BLaER1 treated with 17β-estradiol and CSF1 and Interleukin-3, amounts not matched to agents 10 nM and 100 nM (cell line): ENCODE data around the gene NKX6-2.

Source experiments
- H3K27ac ChIP-seq, 11 experiments: shearing (Covaris generic); formaldehyde crosslinking; 2 replicates each; pipeline ENCODE4 v1.8.1; 2022
- H3K27me3 ChIP-seq, 11 experiments: shearing (Covaris generic); formaldehyde crosslinking; 2 replicates each; pipeline ENCODE4 v1.8.1; 2022
- H3K36me3 ChIP-seq, 11 experiments: shearing (Covaris generic); formaldehyde crosslinking; 2 replicates each; pipeline ENCODE4 v1.8.1; 2022
- H3K4me1 ChIP-seq, 10 experiments: shearing (Covaris generic); formaldehyde crosslinking; 2 replicates each; pipeline ENCODE4 v1.8.1; 2022
- H3K4me2 ChIP-seq, 11 experiments: shearing (Covaris generic); formaldehyde crosslinking; 2 replicates each; pipeline ENCODE4 v1.8.1; 2022
- H3K4me3 ChIP-seq, 10 experiments: shearing (Covaris generic); formaldehyde crosslinking; 2 replicates each; pipeline ENCODE4 v1.8.1; 2022
- H3K9ac ChIP-seq, 11 experiments: shearing (Covaris generic); formaldehyde crosslinking; 2 replicates each; pipeline ENCODE4 v1.8.1; 2022
- H3K9me3 ChIP-seq, 11 experiments: shearing (Covaris generic); formaldehyde crosslinking; replicated peaks in 1 of 11; 2 replicates each; pipeline ENCODE4 v1.8.1; 2022
- H4K20me1 ChIP-seq, 11 experiments: shearing (Covaris generic); formaldehyde crosslinking; 2 replicates each; pipeline ENCODE4 v1.8.1; 2022
- Cebpa-rat ChIP-seq, 11 experiments: shearing (Covaris generic); IDR thresholded peaks; 2 replicates each; pipeline ENCODE4 v1.8.1; 2022

Gene NKX6-2

GRCh38 chr10:132785723-132786475, at the start of gene NKX6-2:
TSS of gene NKX6-2 (minus strand) at chr10:132786147. CDS start at chr10:132785948, 199 bp downstream.
- Histone ChIP-seq H3K4me1 (peaks cover 0 to 7% (median 2%) of the 10 kb centered on the region in 10 experiments; a peak in 8 of 20 replicates), H3K27me3 (peaks cover 26 to 46% (median 40%) of the 10 kb centered on the region in 11 experiments), H3K36me3 (peaks cover 18 to 42% (median 32%) of the 10 kb centered on the region in 11 experiments; a peak in 21 of 22 replicates), H3K9me3 (peaks cover 50 to 59% (median 54%) of the 10 kb centered on the region in 11 experiments), H3K4me3 (peak within 1 kb of the TSS in 3 of 10 experiments; percentile 9 to 35 (median 21); a peak in 3 of 20 replicates), H3K27ac (no peak within 1 kb of the TSS), H3K9ac (no peak within 1 kb of the TSS), H4K20me1 (peaks cover 0 to 24% (median 0%) of the 10 kb centered on the region in 11 experiments; a peak in 7 of 22 replicates), H3K4me2 (no peak within 1 kb of the TSS)
- no peak for TF ChIP-seq Cebpa-rat (IDR thresholded peaks at IDR 0.05)

- peaks cover 0 to 11% (median 0%) of the 10 kb centered on the region in 11 experiments; a peak in 5 of 22 replicates for H3K27me3 ChIP-seq
- H3K27ac ChIP-seq: no peak overlapping the region
- H3K9ac ChIP-seq: no peak overlapping the region
- H3K4me3 ChIP-seq: no peak overlapping the region
- no peak for TF ChIP-seq Cebpa-rat (IDR thresholded peaks at IDR 0.05)
- no peaks in the 10 kb centered on the region for H3K36me3 ChIP-seq
- H3K9me3 ChIP-seq: no peaks in the 10 kb centered on the region
- no peak overlapping the region for H3K4me2 ChIP-seq
- peaks cover 0 to 3% (median 0%) of the 10 kb centered on the region in 11 experiments; a peak in 2 of 22 replicates for H4K20me1 ChIP-seq
- peaks cover 0 to 49% (median 33%) of the 10 kb centered on the region in 10 experiments; a peak in 13 of 20 replicates for H3K4me1 ChIP-seq
These were observed 49.2 kb upstream of the NKX6-2 start for GRCh38 chr10:132834891-132835847.

GRCh38 chr10:132834311-132834761, 48.4 kb upstream of the NKX6-2 start:
- H3K9me3 ChIP-seq: no peaks in the 10 kb centered on the region
- peaks cover 0 to 3% (median 0%) of the 10 kb centered on the region in 11 experiments; a peak in 2 of 22 replicates for H4K20me1 ChIP-seq
- H3K27ac ChIP-seq: no peak overlapping the region
- TF ChIP-seq Cebpa-rat (IDR thresholded peaks at IDR 0.05): no peak
- peaks cover 0 to 41% (median 31%) of the 10 kb centered on the region in 10 experiments; a peak in 13 of 20 replicates for H3K4me1 ChIP-seq
- no peak overlapping the region for H3K4me2 ChIP-seq
- no peaks in the 10 kb centered on the region for H3K36me3 ChIP-seq
- H3K4me3 ChIP-seq: no peak overlapping the region
- peaks cover 0 to 11% (median 0%) of the 10 kb centered on the region in 11 experiments; a peak in 5 of 22 replicates for H3K27me3 ChIP-seq
- no peak overlapping the region for H3K9ac ChIP-seq

- H3K9me3 ChIP-seq: no peaks in the 10 kb centered on the region
- peaks cover 0 to 7% (median 0%) of the 10 kb centered on the region in 11 experiments; a peak in 5 of 22 replicates for H3K27me3 ChIP-seq
- H3K36me3 ChIP-seq: no peaks in the 10 kb centered on the region
- peaks cover 0 to 1% (median 0%) of the 10 kb centered on the region in 11 experiments; a peak in 2 of 22 replicates for H4K20me1 ChIP-seq
- no peak for TF ChIP-seq Cebpa-rat (IDR thresholded peaks at IDR 0.05)
- H3K4me1 ChIP-seq: peaks cover 0 to 33% (median 24%) of the 10 kb centered on the region in 10 experiments; a peak in 13 of 20 replicates
- H3K9ac ChIP-seq: no peak overlapping the region
- no peak overlapping the region for H3K27ac ChIP-seq
- H3K4me3 ChIP-seq: no peak overlapping the region
- no peak overlapping the region for H3K4me2 ChIP-seq
These were observed 47.6 kb upstream of the NKX6-2 start for GRCh38 chr10:132833421-132834111.

- Histone ChIP-seq H3K36me3 (no peaks in the 10 kb centered on the region), H3K9ac (no peak overlapping the region), H3K27ac (no peak overlapping the region), H3K4me2 (no peak overlapping the region), H3K27me3 (peaks cover 0 to 4% (median 0%) of the 10 kb centered on the region in 11 experiments; a peak in 1 of 22 replicates), H3K4me3 (no peak overlapping the region), H4K20me1 (no peaks in the 10 kb centered on the region; a peak in 2 of 22 replicates), H3K4me1 (peaks cover 0 to 22% (median 13%) of the 10 kb centered on the region in 10 experiments; a peak in 11 of 20 replicates), H3K9me3 (peaks cover 0 to 2% (median 0%) of the 10 kb centered on the region in 11 experiments; a peak in 6 of 22 replicates)
- TF ChIP-seq Cebpa-rat (IDR thresholded peaks at IDR 0.05): no peak
These were observed 46.4 kb upstream of the NKX6-2 start for GRCh38 chr10:132832186-132832969.

- Histone ChIP-seq H3K27ac (no peak overlapping the region), H3K4me3 (no peak overlapping the region), H3K9ac (no peak overlapping the region), H4K20me1 (no peaks in the 10 kb centered on the region), H3K4me1 (peaks cover 0 to 7% (median 0%) of the 10 kb centered on the region in 10 experiments; a peak in 2 of 20 replicates), H3K9me3 (peaks cover 22 to 31% (median 27%) of the 10 kb centered on the region in 11 experiments), H3K4me2 (no peak overlapping the region), H3K36me3 (no peaks in the 10 kb centered on the region), H3K27me3 (peaks cover 0 to 4% (median 0%) of the 10 kb centered on the region in 11 experiments; a peak in 1 of 22 replicates)
- TF ChIP-seq Cebpa-rat (IDR thresholded peaks at IDR 0.05): no peak
These were observed 43.5 kb upstream of the NKX6-2 start for GRCh38 chr10:132829403-132829802.

- Histone ChIP-seq H3K27ac (no peak overlapping the region), H3K9ac (no peak overlapping the region), H3K36me3 (no peaks in the 10 kb centered on the region), H4K20me1 (no peaks in the 10 kb centered on the region), H3K4me2 (no peak overlapping the region), H3K27me3 (peaks cover 0 to 4% (median 0%) of the 10 kb centered on the region in 11 experiments; a peak in 1 of 22 replicates), H3K4me1 (peaks cover 0 to 6% (median 0%) of the 10 kb centered on the region in 10 experiments; a peak in 2 of 20 replicates), H3K9me3 (peaks cover 22 to 31% (median 28%) of the 10 kb centered on the region in 11 experiments), H3K4me3 (no peak overlapping the region)
- no peak for TF ChIP-seq Cebpa-rat (IDR thresholded peaks at IDR 0.05)
These were observed 42.7 kb upstream of the NKX6-2 start for GRCh38 chr10:132828681-132829080.
